Peyer's patch (tissue), 4 donors: ENCODE data around the gene ZHX3.

Experiments
- CTCF ChIP-seq, 6 experiments: fragments of 450-650 bp in 4 of 6; fragments of 200-600 bp in 2 of 6; sonication (generic) in 1 of 6; IDR thresholded peaks; one replicate each; pipeline ENCODE4 v1.5.1; 2017 to 2019; ENCODE audit warnings: antibody characterized with exemption in 6 of 6, mild to moderate bottlenecking in 3 of 6, moderate library complexity in 1 of 6
- POLR2A ChIP-seq, 2 donors: fragments of 450-650 bp; IDR thresholded peaks; one replicate each; pipeline ENCODE4 v1.5.1; 2017; ENCODE audit warnings: antibody characterized with exemption in 2 of 2, mild to moderate bottlenecking in 2 of 2, moderate library complexity in 2 of 2

DNA sequence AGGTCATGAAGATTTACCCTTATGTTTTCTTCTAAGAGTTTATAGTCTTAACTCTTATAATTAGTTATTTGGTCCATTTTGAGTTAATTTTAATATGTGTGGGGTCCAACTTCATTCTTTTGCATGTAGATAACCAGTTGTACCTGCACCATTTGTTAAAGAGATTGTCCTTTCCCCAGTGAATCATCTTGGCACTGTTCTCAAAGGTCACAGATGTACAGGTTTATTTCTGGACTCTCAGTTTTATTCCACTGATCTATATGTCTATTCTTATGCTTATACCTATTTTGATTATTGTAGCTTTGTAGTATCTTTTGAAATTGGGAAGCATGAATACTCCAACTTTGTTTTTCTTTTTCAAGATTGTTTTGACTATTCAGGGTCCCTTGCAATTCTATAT is 44.1 kb downstream of the ZHX3 start:
- TF ChIP-seq CTCF (IDR thresholded peaks at IDR 0.05) (no peak), POLR2A (IDR thresholded peaks at IDR 0.05) (no peak)
